GM12891 (cell line): ENCODE measurements around the gene SAXO2.

Source experiments
- POLR2A ChIP-seq: IDR thresholded peaks from 2 replicates; pipeline ENCODE4 v1.6.1; 2011; ENCODE audit warnings: low read depth, low read length, control low read depth
- POLR2AphosphoS5 ChIP-seq: IDR thresholded peaks from 2 replicates; pipeline ENCODE4 v1.6.1; 2011; ENCODE audit warnings: low read depth, low read length, control low read depth
- POU2F2 ChIP-seq: IDR thresholded peaks from 2 replicates; pipeline ENCODE4 v1.6.1; 2011; ENCODE audit warnings: low read depth, mild to moderate bottlenecking, control low read depth, low read length, moderate library complexity
- SPI1 ChIP-seq: IDR thresholded peaks from 2 replicates; pipeline ENCODE4 v1.6.1; 2011; ENCODE audit warnings: low read depth, low read length, control low read depth
- TAF1 ChIP-seq: IDR thresholded peaks from 2 replicates; pipeline ENCODE4 v1.6.1; 2011; ENCODE audit warnings: low read depth, low read length, control low read depth

GRCh38 chr15:82275410-82275809 lies 12.8 kb downstream of the SAXO2 start:
- TF ChIP-seq POLR2A (no peak), POLR2AphosphoS5 (no peak), TAF1 (no peak), SPI1 (no peak), POU2F2 (no peak)
